Keratinocyte (primary cell): ENCODE measurements around the gene MTMR3. TPM values are rescaled to one million over a fixed set of nuclear protein-coding genes. Genes with fewer than 3 reads are reported as not detected.
A peak's percentile ranks its signal among the peaks of the same experiment; 100 is the strongest.

Experiments used
- DNase-seq: peaks from one replicate; pipeline ENCODE4 v3.0.0-alpha.2; 2011; ENCODE audit warnings: low read depth, missing footprints, low spot score
- FAIRE-seq: peaks from 2 replicates; lab custom pipeline; 2011; peaks lifted over from hg19 to GRCh38; lab: Jason Lieb, UNC
- H2AFZ ChIP-seq: 2 replicates; pipeline ENCODE4 v1.6.0; 2012; ENCODE audit warnings: low read length, control low read depth, inconsistent platforms; ENCODE audit not compliant: control insufficient read depth
- H3K27ac ChIP-seq: 2 replicates; pipeline ENCODE4 v1.5.1; 2011; ENCODE audit warnings: low read length; ENCODE audit not compliant: control insufficient read depth, insufficient read depth
- H3K27me3 ChIP-seq: 3 replicates; pipeline ENCODE4 v1.6.0; 2011; ENCODE audit warnings: low read length; ENCODE audit not compliant: control insufficient read depth, insufficient read depth; ENCODE audit errors: extremely low read depth
- H3K36me3 ChIP-seq, 2 experiments: 2 replicates in 1 of 2; 3 replicates in 1 of 2; pipeline ENCODE4 v1.5.1; 2011; ENCODE audit warnings: low read length in 2 of 2, mild to moderate bottlenecking in 1 of 2; ENCODE audit not compliant: control insufficient read depth in 2 of 2, insufficient read depth in 2 of 2; ENCODE audit errors: extremely low read depth in 1 of 2
- H3K4me1 ChIP-seq: 3 replicates; pipeline ENCODE4 v1.5.1; 2011; ENCODE audit warnings: low read length; ENCODE audit not compliant: control insufficient read depth, insufficient read depth; ENCODE audit errors: extremely low read depth
- H3K4me2 ChIP-seq: 3 replicates; pipeline ENCODE4 v1.6.0; 2011; ENCODE audit warnings: low read depth, low read length; ENCODE audit not compliant: control insufficient read depth, insufficient read depth; ENCODE audit errors: extremely low read depth
- H3K4me3 ChIP-seq, 3 experiments: fragments of 200-600 bp in 1 of 3; sonication (generic) in 1 of 3; 2 replicates in 2 of 3; 3 replicates in 1 of 3; pipeline ENCODE4 v1.5.1; 2011 to 2016; ENCODE audit warnings: low read length in 3 of 3, mild to moderate bottlenecking in 3 of 3, control low read depth in 2 of 3, inconsistent platforms in 1 of 3, low read depth in 1 of 3, mixed read lengths in 1 of 3, mixed run types in 1 of 3, moderate library complexity in 1 of 3; ENCODE audit not compliant: control insufficient read depth in 2 of 3, insufficient read depth in 2 of 3; ENCODE audit errors: extremely low read depth in 1 of 3
- H3K79me2 ChIP-seq: 2 replicates; pipeline ENCODE4 v1.6.0; 2012; ENCODE audit warnings: low read length; ENCODE audit not compliant: control insufficient read depth, insufficient read depth
- H3K9ac ChIP-seq: 3 replicates; pipeline ENCODE4 v1.6.0; 2011; ENCODE audit warnings: low read length; ENCODE audit not compliant: control insufficient read depth, insufficient read depth; ENCODE audit errors: extremely low read depth
- H3K9me1 ChIP-seq: 3 replicates; pipeline ENCODE4 v1.6.0; 2011; ENCODE audit warnings: low read length; ENCODE audit not compliant: control insufficient read depth, insufficient read depth; ENCODE audit errors: extremely low read depth
- H3K9me3 ChIP-seq: 2 replicates; pipeline ENCODE4 v1.5.1; 2012; ENCODE audit warnings: low read depth, low read length; ENCODE audit not compliant: control insufficient read depth
- H4K20me1 ChIP-seq: 3 replicates; pipeline ENCODE4 v1.6.0; 2011; ENCODE audit warnings: low read length; ENCODE audit not compliant: control insufficient read depth, insufficient read depth; ENCODE audit errors: extremely low read depth
- CTCF ChIP-seq, 3 experiments: IDR thresholded peaks in 1 of 3; conservative IDR thresholded peaks in 1 of 3; optimal IDR thresholded peaks in 1 of 3; 2 replicates in 2 of 3; 3 replicates in 1 of 3; pipeline versions ENCODE3 to v1.5.1; 2011; ENCODE audit warnings: low read length in 3 of 3, mild to moderate bottlenecking in 3 of 3, moderate library complexity in 2 of 3, control low read depth in 1 of 3, inconsistent platforms in 1 of 3; ENCODE audit not compliant: insufficient read depth in 2 of 3; ENCODE audit errors: extremely low read depth in 1 of 3
- EZH2 ChIP-seq: IDR thresholded peaks from one replicate; pipeline ENCODE4 v1.6.1; 2012; ENCODE audit warnings: inconsistent platforms, mild to moderate bottlenecking, low read length, moderate library complexity
- dilution Hi-C: fragments of 300-500 bp; cut with MboI; formaldehyde crosslinking; loops from one replicate; pipeline ENCODE4 v1.7.0; 2020; ENCODE audit warnings: low sequenced_read_pairs; ENCODE audit not compliant: extremely low pct_ligation_motif_present
- polyA plus RNA-seq, 5 experiments: library from polyadenylated mRNA; depleted of rRNA in 3 of 5; stranded (reverse) in 3 of 5; stranded (forward) in 1 of 5; unstranded in 1 of 5; fragments of >200 nt; gene quantifications; 1 replicate in 1 of 5; 2 replicates in 3 of 5; 3 replicates in 1 of 5; pipeline versions ENCODE4 v1.2.1 to v1.2.3, GENCODE V29; 2011 to 2012; ENCODE audit warnings: missing spikeins in 2 of 5, low read depth in 1 of 5, low replicate concordance in 1 of 5

The MTMR3 gene
- polyA plus RNA-seq, 1 donor (not counting 4 experiments of a cell fraction or from before 2014, with no cell fraction given) = 16.5 TPM

DNA sequence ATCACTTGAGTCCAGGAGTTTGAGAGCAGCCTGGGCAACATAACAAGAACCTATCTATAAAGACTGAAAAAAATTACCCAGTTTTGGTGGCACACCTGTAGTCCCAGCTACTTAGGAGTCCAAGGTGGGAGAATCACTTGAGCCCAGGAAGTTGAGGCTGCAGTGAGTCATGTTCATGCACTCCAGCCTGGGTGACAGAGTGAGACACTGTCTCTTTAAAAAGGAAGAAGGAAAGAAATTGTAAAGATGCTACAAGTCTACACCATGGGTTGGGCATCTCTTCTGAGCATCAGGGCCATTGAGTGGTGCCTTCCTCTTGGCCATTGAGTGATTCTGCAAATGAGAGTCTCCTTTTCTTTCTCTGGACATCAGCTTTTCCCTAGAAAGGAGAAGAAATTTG lies 15.7 kb upstream of the MTMR3 start:
- H3K4me3 ChIP-seq = no peak overlapping the region
- FAIRE-seq = no peak
- dilution Hi-C loops = no loop called here

GRCh38 chr22:29867851-29868250 lies 15.1 kb upstream of the MTMR3 start:
- no peak overlapping the region for H3K27ac ChIP-seq
- H3K4me1 ChIP-seq = peaks cover 23% of the 10 kb centered on the region
- no peak for FAIRE-seq
- no peaks in the 10 kb centered on the region for H3K9me3 ChIP-seq
- no peak overlapping the region for H3K4me2 ChIP-seq
- H3K79me2 ChIP-seq = no peaks in the 10 kb centered on the region
- H4K20me1 ChIP-seq = no peaks in the 10 kb centered on the region
- no peak for DNase-seq
- no peaks in the 10 kb centered on the region for H3K27me3 ChIP-seq
- no peak overlapping the region for H2AFZ ChIP-seq
- no peak overlapping the region for H3K9ac ChIP-seq
- TF ChIP-seq CTCF (optimal IDR thresholded peaks at IDR 0.05 in 1 of 3, IDR thresholded peaks at IDR 0.05 in 1 of 3, conservative IDR thresholded peaks at IDR 0.05 in 1 of 3; ENCODE audit: extremely low read depth in 1 of 3, insufficient read depth in 2 of 3, low read length in 3 of 3) (no peak), EZH2 (no peak)
- dilution Hi-C loops = no loop called here
- no peaks in the 10 kb centered on the region for H3K9me1 ChIP-seq
- H3K4me3 ChIP-seq = no peak overlapping the region
- no peaks in the 10 kb centered on the region for H3K36me3 ChIP-seq

More for the DNA sequence above, 15.7 kb upstream of the MTMR3 start:
- H3K4me2 ChIP-seq = peak overlapping the region; percentile 9
- no peaks in the 10 kb centered on the region for H4K20me1 ChIP-seq
- TF ChIP-seq CTCF (optimal IDR thresholded peaks at IDR 0.05 in 1 of 3, IDR thresholded peaks at IDR 0.05 in 1 of 3, conservative IDR thresholded peaks at IDR 0.05 in 1 of 3; ENCODE audit: extremely low read depth in 1 of 3, insufficient read depth in 2 of 3, low read length in 3 of 3) (no peak), EZH2 (no peak)
- H3K27me3 ChIP-seq = no peaks in the 10 kb centered on the region
- H3K9me3 ChIP-seq = no peaks in the 10 kb centered on the region
- H2AFZ ChIP-seq = no peak overlapping the region
- H3K36me3 ChIP-seq = no peaks in the 10 kb centered on the region
- no peaks in the 10 kb centered on the region for H3K9me1 ChIP-seq
- no peak overlapping the region for H3K27ac ChIP-seq
- DNase-seq = no peak
- no peak overlapping the region for H3K9ac ChIP-seq
- H3K4me1 ChIP-seq = peaks cover 23% of the 10 kb centered on the region
- no peaks in the 10 kb centered on the region for H3K79me2 ChIP-seq
